Panc1 (cell line): ENCODE results near the gene PIGZ. TPM values are rescaled to one million over a fixed set of nuclear protein-coding genes. Genes with fewer than 3 reads are reported as not detected.
A peak's percentile ranks its signal among the peaks of the same experiment; 100 is the strongest.

Experiments
- ATAC-seq: fragments of 200-7000 bp; cut with Tn5 transposase; 2 replicates; pipeline ENCODE4 v1.9.1; 2020; ENCODE audit warnings: mild to moderate bottlenecking, moderate library complexity
- BruUV-seq: library from RNA; stranded (reverse); fragments of 400-500 nt; replicated peaks from 2 replicates; lab custom pipeline; 2021; lab: Mats Ljungman, UMichigan
- CTCF ChIA-PET: fragments of 300-600 bp; sonication (Branson Sonifier 250); formaldehyde crosslinking; loops from one replicate; lab custom pipeline; 2022; ENCODE audit warnings: antibody characterized with exemption; lab: Charles Lee
- POLR2A ChIA-PET: fragments of 300-600 bp; sonication (Branson Sonifier 250); formaldehyde crosslinking; loops from one replicate; lab custom pipeline; 2022; ENCODE audit warnings: antibody characterized with exemption; lab: Charles Lee
- DNase-seq: peaks from one replicate; pipeline ENCODE4 v3.0.0-alpha.2; 2010; ENCODE audit warnings: low read depth, low spot score
- H3K27ac ChIP-seq: 2 replicates; pipeline ENCODE4 v1.5.1; 2011; ENCODE audit warnings: mild to moderate bottlenecking, low read length, inconsistent platforms
- H3K27me3 ChIP-seq: fragments of 200-500 bp; sonication (Bioruptor generic); 2 replicates; pipeline ENCODE4 v1.6.0; 2014; ENCODE audit warnings: low read length, inconsistent platforms; ENCODE audit not compliant: control insufficient read depth, insufficient read depth
- H3K36me3 ChIP-seq: fragments of 200-500 bp; sonication (Bioruptor generic); 2 replicates; pipeline ENCODE4 v1.5.1; 2014; ENCODE audit warnings: inconsistent platforms, mild to moderate bottlenecking, low read length, moderate library complexity; ENCODE audit not compliant: control insufficient read depth, insufficient read depth
- H3K4me1 ChIP-seq: 2 replicates; pipeline ENCODE4 v1.5.1; 2011; ENCODE audit warnings: inconsistent platforms, mild to moderate bottlenecking, low read length, moderate library complexity; ENCODE audit not compliant: control insufficient read depth, insufficient read depth
- H3K4me3 ChIP-seq, 2 experiments: 2 replicates each; pipeline ENCODE4 v1.5.1; 2011 to 2012; ENCODE audit warnings: low read depth in 2 of 2, low read length in 2 of 2, mild to moderate bottlenecking in 2 of 2, inconsistent platforms in 1 of 2, moderate library complexity in 1 of 2
- H3K9me3 ChIP-seq: fragments of 200-500 bp; sonication (Bioruptor generic); 2 replicates; pipeline ENCODE4 v1.5.1; 2014; ENCODE audit warnings: low read depth, mild to moderate bottlenecking, inconsistent platforms, low read length, moderate library complexity; ENCODE audit not compliant: control insufficient read depth, insufficient read depth
- CTCF ChIP-seq: fragments of 450-650 bp; IDR thresholded peaks from 2 replicates; pipeline ENCODE4 v1.5.1; 2017; ENCODE audit warnings: mild to moderate bottlenecking
- POLR2AphosphoS5 ChIP-seq: IDR thresholded peaks from 2 replicates; pipeline ENCODE4 v1.6.1; 2012; ENCODE audit warnings: mild to moderate bottlenecking, low read depth, low read length, moderate library complexity
- REST ChIP-seq, 2 experiments: IDR thresholded peaks; 2 replicates each; pipeline ENCODE4 v1.6.1; 2011 to 2012; ENCODE audit warnings: low read depth in 2 of 2, control low read depth in 1 of 2, low read length in 1 of 2, mild to moderate bottlenecking in 1 of 2, moderate library complexity in 1 of 2; ENCODE audit not compliant: insufficient read depth in 1 of 2
- SIN3A ChIP-seq: IDR thresholded peaks from 2 replicates; pipeline ENCODE4 v1.6.1; 2012; ENCODE audit warnings: low read depth, mild to moderate bottlenecking, low read length, moderate library complexity, borderline replicate concordance; ENCODE audit not compliant: insufficient read depth
- TCF7L2 ChIP-seq: IDR thresholded peaks from 2 replicates; pipeline ENCODE4 v1.6.1; 2011; ENCODE audit warnings: mild to moderate bottlenecking, low read depth, low read length, inconsistent platforms
- in situ Hi-C: cut with HindIII; loops from 2 replicates; pipeline ENCODE4 v1.10.0; 2016; ENCODE audit warnings: low sequenced_read_pairs, low pct_unique_long_range_greater_than_20kb
- intact Hi-C: fragments of 100-400 bp; cut with micrococcal nuclease; formaldehyde crosslinking; loops from one replicate; pipeline ENCODE4 v1.10.0; 2022; ENCODE audit not compliant: unreplicated experiment
- total RNA-seq: library from RNA; stranded (reverse); gene quantifications from one replicate; pipeline ENCODE4 v1.2.1, GENCODE V29; 2021; ENCODE audit not compliant: unreplicated experiment

Gene PIGZ
- total RNA-seq, 1 experiment from 2014 or later = 6.3 TPM

DNA sequence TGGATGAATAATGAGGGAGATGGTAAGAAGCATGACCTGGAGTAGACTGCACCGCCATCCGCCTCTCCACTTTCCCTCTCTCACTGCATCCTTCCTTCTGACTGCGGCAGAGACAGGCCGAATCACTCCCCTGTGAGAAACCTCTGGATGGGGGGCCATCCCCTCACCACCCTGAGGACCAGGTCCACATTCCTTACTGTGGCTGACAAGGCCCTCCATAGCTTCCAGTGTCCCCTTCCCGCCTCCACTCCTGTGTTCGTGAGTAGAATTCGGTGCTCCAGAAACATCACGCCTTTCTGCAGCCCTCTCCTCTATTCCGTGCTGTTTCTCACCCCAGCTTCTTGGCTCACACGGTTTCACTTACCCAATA, 2.8 kb downstream of the PIGZ start:
- no peak for DNase-seq
- Histone ChIP-seq H3K27ac (no peak overlapping the region), H3K27me3 (no peaks in the 10 kb centered on the region), H3K4me1 (peaks cover 12% of the 10 kb centered on the region), H3K9me3 (no peaks in the 10 kb centered on the region), H3K36me3 (no peaks in the 10 kb centered on the region), H3K4me3 (no peak overlapping the region)
- ChIA-PET CTCF (no interaction called here), POLR2A (no interaction called here)
- intact Hi-C loops (no loop called here), in situ Hi-C loops (no loop called here)
- TF ChIP-seq CTCF (no peak), TCF7L2 (no peak), POLR2AphosphoS5 (no peak), SIN3A (no peak), REST (IDR thresholded peaks at IDR 0.05; ENCODE audit: insufficient read depth in 1 of 2, low read depth in 2 of 2, low read length in 1 of 2) (no peak)
- TSS peak; percentile 43 for BruUV-seq
- no peak for ATAC-seq

- BruUV-seq = no TSS peak
- Histone ChIP-seq H3K27me3 (no peaks in the 10 kb centered on the region), H3K36me3 (no peaks in the 10 kb centered on the region), H3K9me3 (no peaks in the 10 kb centered on the region), H3K4me3 (no peak overlapping the region), H3K4me1 (peaks cover 10% of the 10 kb centered on the region), H3K27ac (no peak overlapping the region)
- no peak for TF ChIP-seq SIN3A
- TF ChIP-seq CTCF = no peak
- TF ChIP-seq REST (IDR thresholded peaks at IDR 0.05; ENCODE audit: insufficient read depth in 1 of 2, low read depth in 2 of 2, low read length in 1 of 2) = no peak
- TF ChIP-seq POLR2AphosphoS5 = no peak
- no peak for TF ChIP-seq TCF7L2
- ChIA-PET CTCF (no interaction called here), POLR2A (no interaction called here)
- in situ Hi-C loops = no loop called here
- intact Hi-C loops = no loop called here
- no peak for ATAC-seq
- no peak for DNase-seq
Measured at GRCh38 chr3:196965112-196965803, 3.4 kb downstream of the PIGZ start.
